Body of pancreas (tissue), 4 donors: ENCODE results near the gene FAM162A. TPM values are rescaled to one million over a fixed set of nuclear protein-coding genes. Genes with fewer than 3 reads are reported as not detected.

Experiments
- ATAC-seq: fragments of 150-250 bp; one replicate; pipeline ENCODE4 v1.9.1; 2016
- DNase-seq, 4 donors: peaks; one replicate each; pipeline ENCODE4 v3.0.0-alpha.2; 2019
- H3K27ac ChIP-seq, 4 donors: fragments of 200-600 bp; sonication (generic); 1 replicate in 3 of 4; 2 replicates in 1 of 4; pipeline versions ENCODE4 v1.5.1 to v1.6.1; 2016 to 2019; ENCODE audit warnings: mild to moderate bottlenecking in 1 of 4, mixed read lengths in 1 of 4, moderate library complexity in 1 of 4
- H3K27me3 ChIP-seq, 2 donors: fragments of 200-600 bp; sonication (generic); one replicate each; pipeline ENCODE4 v1.6.0; 2016; ENCODE audit warnings: mild to moderate bottlenecking in 1 of 2
- H3K36me3 ChIP-seq, 2 donors: fragments of 200-600 bp; sonication (generic); replicated peaks in 1 of 2; 2 replicates each; pipeline ENCODE4 v1.5.1; 2016; ENCODE audit warnings: low read depth in 2 of 2; ENCODE audit not compliant: insufficient read depth in 1 of 2
- H3K4me1 ChIP-seq: fragments of 200-600 bp; sonication (generic); one replicate; pipeline ENCODE4 v1.6.0; 2016
- H3K4me3 ChIP-seq, 2 donors: fragments of 200-600 bp; sonication (generic); 1 replicate in 1 of 2; 2 replicates in 1 of 2; pipeline ENCODE4 v1.5.1; 2016 to 2019
- H3K9me3 ChIP-seq, 3 donors: fragments of 200-600 bp; sonication (generic); 1 replicate in 2 of 3; 2 replicates in 1 of 3; pipeline ENCODE4 v1.5.1; 2016
- POLR2A ChIP-seq, 3 donors: fragments of 450-650 bp; IDR thresholded peaks; one replicate each; pipeline ENCODE4 v1.6.1; 2016; ENCODE audit warnings: antibody characterized with exemption in 3 of 3, mild to moderate bottlenecking in 2 of 3
- WGBS, 2 donors: methylation state at CpG; one replicate each; pipeline ENCODE4 v1.1.5; 2017; 5-methylcytosine and 5-hydroxymethylcytosine counted together
- intact Hi-C: fragments of 100-400 bp; cut with DNase I; formaldehyde crosslinking; loops from one replicate; pipeline ENCODE4 v1.15.1; 2023
- total RNA-seq, 2 donors: library from RNA; depleted of rRNA; stranded (reverse); fragments of >200 nt; gene quantifications; one replicate each; pipeline ENCODE4 v1.1.0, GENCODE V29; 2016
- TF ChIP-seq, protein P1 (sequence below), 7 experiments: fragments of 450-650 bp in 4 of 7; fragments of 200-600 bp in 3 of 7; sonication (generic) in 3 of 7; IDR thresholded peaks; one replicate each; pipeline ENCODE4 v1.5.1; 2016 to 2019; ENCODE audit warnings: antibody characterized with exemption in 7 of 7

The FAM162A gene
- total RNA-seq, 2 donors from 2014 or later = 8.6 to 24.1 TPM

DNA sequence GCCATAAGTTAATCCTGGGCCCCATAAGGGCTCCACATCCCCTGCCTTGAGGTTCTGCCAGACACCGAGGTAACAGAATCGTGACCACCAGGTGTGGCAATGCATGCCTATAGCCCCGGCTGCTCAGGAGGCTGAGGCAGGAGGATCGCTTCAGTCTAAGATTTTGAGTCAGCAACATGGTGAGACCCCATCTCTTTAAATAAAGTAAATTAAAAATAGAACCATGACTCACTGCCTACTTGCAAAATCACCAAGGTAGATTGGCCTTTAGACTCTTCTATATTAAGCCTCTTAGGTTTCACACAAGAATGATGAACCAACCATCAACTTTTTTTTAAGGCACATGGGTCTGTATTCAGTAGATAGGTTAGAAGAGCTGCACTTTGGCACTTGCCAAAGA is 22.2 kb downstream of the FAM162A start:
- H3K4me3 ChIP-seq = no peak overlapping the region
- ATAC-seq (no peak), DNase-seq (no peak)
- TF ChIP-seq, protein P1, sequence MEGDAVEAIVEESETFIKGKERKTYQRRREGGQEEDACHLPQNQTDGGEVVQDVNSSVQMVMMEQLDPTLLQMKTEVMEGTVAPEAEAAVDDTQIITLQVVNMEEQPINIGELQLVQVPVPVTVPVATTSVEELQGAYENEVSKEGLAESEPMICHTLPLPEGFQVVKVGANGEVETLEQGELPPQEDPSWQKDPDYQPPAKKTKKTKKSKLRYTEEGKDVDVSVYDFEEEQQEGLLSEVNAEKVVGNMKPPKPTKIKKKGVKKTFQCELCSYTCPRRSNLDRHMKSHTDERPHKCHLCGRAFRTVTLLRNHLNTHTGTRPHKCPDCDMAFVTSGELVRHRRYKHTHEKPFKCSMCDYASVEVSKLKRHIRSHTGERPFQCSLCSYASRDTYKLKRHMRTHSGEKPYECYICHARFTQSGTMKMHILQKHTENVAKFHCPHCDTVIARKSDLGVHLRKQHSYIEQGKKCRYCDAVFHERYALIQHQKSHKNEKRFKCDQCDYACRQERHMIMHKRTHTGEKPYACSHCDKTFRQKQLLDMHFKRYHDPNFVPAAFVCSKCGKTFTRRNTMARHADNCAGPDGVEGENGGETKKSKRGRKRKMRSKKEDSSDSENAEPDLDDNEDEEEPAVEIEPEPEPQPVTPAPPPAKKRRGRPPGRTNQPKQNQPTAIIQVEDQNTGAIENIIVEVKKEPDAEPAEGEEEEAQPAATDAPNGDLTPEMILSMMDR (IDR thresholded peaks at IDR 0.05) = no peak
- no peak for TF ChIP-seq POLR2A (IDR thresholded peaks at IDR 0.05)
- peak overlapping the region in 1 of 4 donors; percentile 23 for H3K27ac ChIP-seq
- H3K4me1 ChIP-seq = peaks cover 8% of the 10 kb centered on the region
- H3K9me3 ChIP-seq = no peaks in the 10 kb centered on the region
- WGBS, 2 donors = 86 to 96% methylated on average over 4 of the region's 4 CpGs
- intact Hi-C loops = no loop called here
- peaks cover 2 to 8% of the 10 kb centered on the region in 2 donors for H3K36me3 ChIP-seq
- no peaks in the 10 kb centered on the region for H3K27me3 ChIP-seq

DNA sequence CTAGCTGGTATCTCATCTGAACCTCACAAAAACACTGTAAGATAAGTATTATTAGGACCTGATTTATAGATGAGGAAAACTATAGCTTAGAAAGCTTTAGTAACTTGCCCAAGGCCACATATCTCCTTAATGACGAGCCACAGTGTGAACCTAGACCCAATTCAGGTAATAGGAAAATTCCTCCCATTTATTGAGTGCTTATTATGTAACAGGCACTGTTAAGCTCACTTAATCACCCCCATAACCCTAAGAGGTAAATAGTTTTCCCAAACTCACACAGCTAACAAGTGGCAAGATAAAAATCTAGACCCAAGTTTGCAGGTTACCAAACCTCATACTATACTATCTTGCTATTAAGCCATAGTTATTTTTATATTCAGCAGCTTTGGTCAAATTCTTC is 24.0 kb downstream of the FAM162A start:
- peaks cover 2 to 8% of the 10 kb centered on the region in 2 donors for H3K36me3 ChIP-seq
- DNase-seq (no peak), ATAC-seq (no peak)
- H3K9me3 ChIP-seq = no peaks in the 10 kb centered on the region
- no peak overlapping the region for H3K4me3 ChIP-seq
- H3K27ac ChIP-seq = no peak overlapping the region
- intact Hi-C loops = no loop called here
- no peak for TF ChIP-seq POLR2A (IDR thresholded peaks at IDR 0.05)
- TF ChIP-seq, protein P1 (IDR thresholded peaks at IDR 0.05) = no peak
- peaks cover 25% of the 10 kb centered on the region for H3K4me1 ChIP-seq
- WGBS, 2 donors = 53 to 55% methylated on average over 1 of the region's 1 CpG
- no peaks in the 10 kb centered on the region for H3K27me3 ChIP-seq

DNA sequence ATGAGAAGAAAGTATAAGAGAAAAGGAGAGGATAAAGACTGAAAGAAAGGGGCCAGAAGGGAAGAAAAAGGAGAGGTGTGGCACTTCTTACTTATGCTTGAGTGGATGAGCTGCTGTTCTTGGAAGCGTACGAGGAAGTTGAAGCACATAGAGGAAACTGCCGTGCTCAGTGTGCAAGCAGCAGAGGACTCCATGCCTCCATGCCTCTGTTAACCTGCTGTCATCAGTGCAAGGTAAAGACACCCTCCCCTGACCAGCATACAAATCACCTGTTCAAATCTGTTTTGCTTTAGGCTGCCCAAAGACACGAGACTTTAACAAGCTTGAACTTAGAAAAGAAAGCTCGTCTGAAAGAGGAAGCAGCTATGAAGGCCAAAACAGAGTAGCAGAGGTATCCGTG is 25.5 kb downstream of the FAM162A start:
- peaks cover 2% of the 10 kb centered on the region in 2 donors for H3K36me3 ChIP-seq
- no peaks in the 10 kb centered on the region for H3K27me3 ChIP-seq
- H3K4me1 ChIP-seq = peaks cover 32% of the 10 kb centered on the region
- no peak for TF ChIP-seq POLR2A (IDR thresholded peaks at IDR 0.05)
- TF ChIP-seq, protein P1 (IDR thresholded peaks at IDR 0.05) = no peak
- no peak overlapping the region for H3K4me3 ChIP-seq
- peak overlapping the region in 1 of 4 donors; percentile 45 for H3K27ac ChIP-seq
- 67 to 74% methylated on average over 6 of the region's 6 CpGs for WGBS, 2 donors
- intact Hi-C loops = no loop called here
- ATAC-seq (no peak), DNase-seq (no peak)
- no peaks in the 10 kb centered on the region for H3K9me3 ChIP-seq

DNA sequence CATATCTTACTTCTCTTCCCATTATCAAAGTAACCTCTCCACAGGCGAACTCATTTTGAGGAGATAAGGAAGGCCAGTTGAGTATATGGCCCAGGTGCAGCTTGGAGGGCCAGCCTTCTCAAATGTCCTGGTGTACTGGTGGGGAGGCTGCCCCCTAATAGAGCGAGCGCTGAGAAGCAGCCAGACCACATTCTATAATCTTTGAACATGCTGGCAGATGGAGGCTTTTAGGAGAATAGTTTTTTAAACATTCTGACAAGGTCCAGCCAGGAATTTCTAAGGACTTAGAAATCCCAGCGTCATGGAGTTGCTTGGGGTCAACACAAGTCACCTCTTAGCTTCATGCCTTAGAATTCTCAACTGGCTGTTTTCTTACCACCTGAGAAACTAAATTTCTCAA is 26.1 kb downstream of the FAM162A start:
- WGBS, 2 donors = 70 to 74% methylated on average over 4 of the region's 4 CpGs
- intact Hi-C loops = no loop called here
- Histone ChIP-seq H3K9me3 (no peaks in the 10 kb centered on the region), H3K27ac (peak overlapping the region in 1 of 4 donors; percentile 45), H3K4me1 (peaks cover 39% of the 10 kb centered on the region), H3K27me3 (no peaks in the 10 kb centered on the region), H3K36me3 (peaks cover 0 to 2% of the 10 kb centered on the region in 2 donors), H3K4me3 (no peak overlapping the region)
- TF ChIP-seq, protein P1 (IDR thresholded peaks at IDR 0.05) = no peak
- TF ChIP-seq POLR2A (IDR thresholded peaks at IDR 0.05) = no peak
- DNase-seq = no peak
- ATAC-seq = no peak

DNA sequence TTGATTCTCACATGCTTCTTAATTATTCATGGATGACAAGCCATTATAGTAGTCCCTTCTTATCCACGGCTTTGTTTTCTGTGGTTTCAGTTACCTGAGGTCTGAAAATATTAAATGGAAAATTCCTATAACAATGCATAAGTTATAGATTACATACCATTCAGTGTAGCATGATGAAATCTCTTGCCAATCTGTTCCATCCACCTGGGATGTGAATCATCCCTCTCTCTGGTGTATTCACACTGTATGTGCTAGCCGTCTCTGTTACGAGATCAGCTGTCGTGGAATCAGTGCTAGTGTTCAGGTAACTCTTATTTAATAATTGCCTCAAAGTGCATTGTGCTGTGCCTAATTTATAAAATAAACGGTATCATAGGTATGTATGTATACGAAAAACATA is 26.7 kb downstream of the FAM162A start:
- intact Hi-C loops = no loop called here
- Histone ChIP-seq H3K9me3 (no peaks in the 10 kb centered on the region), H3K4me3 (no peak overlapping the region), H3K27ac (no peak overlapping the region), H3K36me3 (peaks cover 0 to 2% of the 10 kb centered on the region in 2 donors), H3K27me3 (no peaks in the 10 kb centered on the region), H3K4me1 (peaks cover 43% of the 10 kb centered on the region)
- no peak for DNase-seq
- no peak for TF ChIP-seq POLR2A (IDR thresholded peaks at IDR 0.05)
- TF ChIP-seq, protein P1 (IDR thresholded peaks at IDR 0.05) = no peak
- no peak for ATAC-seq
- 75 to 80% methylated on average over 6 of the region's 6 CpGs for WGBS, 2 donors
